LNCAP (cell line): ENCODE measurements around the gene STAT5A.

ENCODE experiments used
- CTCF ChIP-seq: fragments of 450-650 bp; IDR thresholded peaks from 2 replicates; pipeline ENCODE4 v1.5.1; 2017; ENCODE audit warnings: mild to moderate bottlenecking

STAT5A gene

GRCh38 chr17:42266918-42267766 is 21.2 kb upstream of the STAT5A start:
- no peak for TF ChIP-seq CTCF

GRCh38 chr17:42268236-42268635 is 20.1 kb upstream of the STAT5A start:
- no peak for TF ChIP-seq CTCF

- no peak for TF ChIP-seq CTCF
These were observed 18.1 kb upstream of the STAT5A start for GRCh38 chr17:42270170-42270535.

GRCh38 chr17:42270596-42270995 is 17.7 kb upstream of the STAT5A start:
- TF ChIP-seq CTCF = no peak

GRCh38 chr17:42271006-42271778 is 17.1 kb upstream of the STAT5A start:
- TF ChIP-seq CTCF = no peak

- TF ChIP-seq CTCF = no peak
These were observed 16.6 kb upstream of the STAT5A start for GRCh38 chr17:42271779-42272035.

GRCh38 chr17:42272162-42272907 is 16.0 kb upstream of the STAT5A start:
- TF ChIP-seq CTCF = no peak
